Stimulated activated CD4-positive, alpha-beta T cell treated with anti-CD3 and anti-CD28 coated beads, Interleukin-1b, Interleukin-23, amount 100 ng/mL, for 24 hours (primary cell): ENCODE measurements around the gene NAPB.

Experiments used
- DNase-seq, 4 experiments: peaks; one replicate each; pipeline ENCODE4 v3.0.0-alpha.2; 2020; ENCODE audit warnings: low read depth in 4 of 4, low spot score in 1 of 4

NAPB gene

GRCh38 chr20:23438661-23439060 is 17.4 kb upstream of the NAPB start:
- DNase-seq = no peak

- DNase-seq = no peak
Measured at GRCh38 chr20:23437126-23437899, 16.0 kb upstream of the NAPB start.

- no peak for DNase-seq
Measured at GRCh38 chr20:23436681-23437080, 15.4 kb upstream of the NAPB start.

DNA sequence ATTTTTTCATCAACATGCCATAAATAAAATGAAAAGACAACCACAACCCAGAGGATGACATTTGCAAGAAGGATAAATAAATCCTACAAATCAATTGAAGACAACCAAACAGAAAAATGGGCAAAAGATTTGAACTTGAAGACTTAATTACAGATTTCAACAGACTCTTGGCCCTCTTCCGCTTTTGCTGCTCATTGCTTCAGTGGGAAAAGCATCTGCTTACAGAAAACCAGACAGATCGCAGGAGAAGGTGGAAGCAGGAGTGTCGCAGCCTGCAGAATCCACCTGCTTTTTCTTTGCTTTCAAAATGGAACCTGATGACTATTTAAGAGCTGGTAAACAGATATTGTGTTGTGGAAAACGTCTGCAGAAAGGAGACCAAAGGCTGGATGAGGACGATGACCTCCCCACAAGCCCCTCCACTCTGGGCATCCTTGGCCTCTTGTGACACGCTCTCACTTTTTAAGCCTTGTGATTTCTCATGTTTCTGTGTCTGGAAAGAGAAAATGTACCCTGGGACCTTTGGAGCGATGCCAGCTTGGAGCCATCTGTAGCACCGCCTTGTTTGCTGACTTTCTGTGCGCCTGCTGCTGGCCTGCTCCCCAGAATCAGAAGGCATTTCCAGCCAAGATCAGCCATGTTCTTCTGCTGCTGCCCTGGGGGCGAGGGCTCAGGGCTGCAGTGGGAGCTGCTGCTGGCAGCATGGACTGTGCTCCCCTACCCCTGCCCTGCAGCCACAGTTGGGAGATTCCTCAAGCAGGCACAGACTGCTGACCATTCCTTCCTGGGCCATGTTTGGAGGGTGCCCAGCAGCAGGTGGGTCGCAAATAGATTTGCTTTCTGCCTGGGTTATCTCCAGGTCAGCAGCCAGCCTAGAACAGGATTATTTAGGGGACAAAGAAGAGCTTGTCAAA is 14.6 kb upstream of the NAPB start:
- no peak for DNase-seq

DNA sequence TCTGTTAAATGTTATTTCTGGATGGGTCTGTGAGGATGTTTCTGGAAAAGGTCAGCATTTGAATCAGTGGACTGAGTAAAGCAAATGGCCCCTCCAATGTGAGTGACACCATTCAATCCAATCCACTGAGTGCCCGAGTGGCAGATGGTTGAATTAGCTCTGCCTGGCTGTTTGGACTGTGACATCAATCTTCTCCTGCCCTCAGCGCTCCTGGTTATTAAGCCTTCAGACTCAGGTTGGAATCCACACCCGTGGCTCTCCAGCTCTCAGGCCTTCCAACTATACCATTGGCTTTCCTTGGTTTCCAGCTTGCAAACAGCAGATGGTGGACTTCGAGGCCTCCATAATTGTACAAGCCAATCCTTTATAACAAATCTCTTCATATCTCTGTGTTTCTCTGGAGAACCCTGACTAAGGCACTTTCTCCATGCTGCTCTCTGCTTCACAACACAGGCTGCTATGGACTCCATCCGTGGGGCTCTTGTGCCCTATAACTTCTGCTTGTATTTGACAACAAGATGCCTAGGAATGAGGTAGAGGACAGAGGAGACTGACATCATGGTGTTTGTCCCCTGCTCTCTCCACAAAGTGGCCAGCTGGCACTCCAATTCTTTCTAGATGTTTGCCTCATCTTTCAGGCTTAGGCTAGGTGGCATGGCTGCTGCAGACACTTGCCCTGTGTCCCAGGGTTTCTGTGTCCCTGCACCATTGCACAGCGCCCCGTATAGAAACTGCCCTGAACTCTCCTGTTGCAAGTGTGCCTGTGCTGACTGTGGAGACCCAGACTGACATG is 13.4 kb upstream of the NAPB start:
- DNase-seq = no peak

- no peak for DNase-seq
Measured at GRCh38 chr20:23433628-23434027, 12.3 kb upstream of the NAPB start.

DNA sequence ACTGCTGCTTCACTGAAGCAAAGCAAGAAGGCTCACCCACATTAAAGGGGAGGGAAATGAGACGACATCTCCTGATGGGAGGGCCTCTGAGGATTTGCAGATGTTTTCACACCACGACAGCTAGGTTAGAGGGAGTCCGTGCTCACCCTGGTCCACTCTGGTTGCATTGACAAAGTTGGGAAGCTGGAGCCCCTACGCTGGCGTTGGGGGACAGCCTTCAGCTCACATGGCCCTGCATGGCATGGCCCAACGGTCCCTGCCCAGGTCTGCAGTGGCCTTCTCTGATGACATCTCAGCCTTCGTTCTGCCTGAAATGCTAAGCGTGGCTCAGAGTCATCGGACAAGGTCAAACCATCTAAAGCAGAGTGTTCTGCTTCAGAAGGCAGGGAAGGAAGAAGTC is 3.8 kb upstream of the NAPB start:
- no peak for DNase-seq

DNA sequence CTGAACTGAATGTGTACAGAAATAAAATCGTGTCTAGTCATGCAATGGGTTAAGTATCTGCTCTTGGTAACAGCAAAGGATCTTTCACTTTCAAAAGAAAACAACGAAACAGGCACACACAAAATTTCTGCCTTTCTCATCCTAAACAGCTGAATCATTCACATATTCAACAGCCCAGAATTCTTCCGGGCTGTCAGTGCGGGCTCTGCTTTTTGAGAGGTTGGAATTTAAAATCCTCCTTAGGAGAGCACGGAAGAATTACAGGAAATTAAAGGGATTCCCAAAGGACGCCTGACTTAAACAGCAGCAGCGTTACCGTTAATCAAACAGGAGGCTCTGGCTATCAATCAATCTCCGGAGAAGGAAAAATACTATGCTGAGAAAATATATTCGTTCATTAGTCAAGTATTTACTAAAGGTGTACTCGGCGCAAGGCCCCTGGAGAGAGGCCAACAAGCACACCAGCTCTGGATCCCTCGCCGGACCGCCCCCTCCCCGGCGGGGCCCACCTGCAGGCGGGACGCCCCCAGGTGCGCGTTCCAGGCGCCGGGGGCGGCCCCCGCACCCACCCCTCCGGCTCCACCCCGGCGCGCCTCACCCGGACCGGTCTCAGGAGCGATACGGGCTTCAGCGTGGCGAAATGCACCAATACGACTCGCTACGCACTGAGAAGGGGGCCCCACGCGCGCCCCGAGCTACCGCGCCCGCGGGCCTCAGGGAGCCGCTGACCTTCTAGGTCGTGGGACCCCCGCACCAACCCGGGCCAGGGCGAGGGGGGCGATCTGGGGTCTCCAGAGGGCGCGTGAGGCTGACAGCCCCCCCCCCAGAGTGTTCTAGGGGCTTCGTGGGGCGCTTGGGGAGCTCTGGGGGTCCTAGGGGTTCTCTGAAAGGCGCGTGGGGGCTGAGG is 1.0 kb downstream of the NAPB start:
- DNase-seq = peak in 3 of 4 experiments; percentile 25 to 42 (median 38)

GRCh38 chr20:23419657-23419994 is 1.7 kb downstream of the NAPB start:
- no peak for DNase-seq

DNA sequence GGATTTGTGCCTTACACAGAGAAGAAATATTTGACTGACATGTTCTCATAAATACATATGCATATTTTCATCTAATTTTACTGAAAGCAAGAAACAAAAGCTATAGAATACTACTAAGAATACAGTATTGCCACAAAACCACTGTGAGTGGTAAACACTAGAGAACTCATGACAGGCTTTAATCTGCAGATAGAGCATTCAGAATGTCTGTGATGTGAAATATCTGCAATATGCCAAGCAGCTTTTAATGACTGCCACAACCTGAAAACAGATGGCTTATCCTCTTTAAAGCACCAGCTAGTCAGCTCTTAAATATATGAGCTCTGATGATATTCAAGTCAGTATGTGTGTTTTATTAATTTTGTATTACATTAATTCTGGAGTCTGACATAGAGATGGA is 3.4 kb downstream of the NAPB start:
- no peak for DNase-seq

DNA sequence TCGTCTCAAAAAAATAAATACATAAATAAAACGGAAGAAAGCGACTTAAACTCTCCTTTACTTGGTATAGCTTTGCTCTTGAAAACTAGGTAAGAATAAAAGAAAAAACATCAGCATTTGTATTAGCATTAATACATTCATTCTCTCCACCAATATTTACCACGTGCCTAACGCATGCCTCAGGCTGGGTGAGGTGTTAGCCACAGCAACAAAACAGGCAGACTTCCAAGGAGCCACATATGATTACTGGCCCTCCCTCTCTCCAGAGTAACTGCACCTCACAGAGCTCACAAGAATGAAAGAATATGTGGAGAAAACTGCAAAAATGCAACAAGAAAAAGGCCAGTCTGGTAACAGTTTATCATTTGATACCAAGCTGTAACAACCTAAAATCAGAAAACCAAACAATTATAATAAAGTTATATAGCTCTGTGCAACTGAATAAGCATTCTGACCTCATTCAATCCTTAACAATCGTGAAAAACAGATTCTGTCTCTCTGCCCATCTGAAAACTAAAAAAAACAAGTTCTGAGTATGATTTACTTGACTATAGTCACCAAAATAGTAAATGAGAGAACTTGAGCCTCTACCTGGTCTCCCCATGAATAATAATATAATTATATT is 5.2 kb downstream of the NAPB start:
- DNase-seq = no peak

- DNase-seq = no peak
Measured at GRCh38 chr20:23415555-23415954, 5.7 kb downstream of the NAPB start.

GRCh38 chr20:23414526-23415188 is 6.6 kb downstream of the NAPB start:
- no peak for DNase-seq

GRCh38 chr20:23413862-23414422 is 7.3 kb downstream of the NAPB start:
- no peak for DNase-seq

DNA sequence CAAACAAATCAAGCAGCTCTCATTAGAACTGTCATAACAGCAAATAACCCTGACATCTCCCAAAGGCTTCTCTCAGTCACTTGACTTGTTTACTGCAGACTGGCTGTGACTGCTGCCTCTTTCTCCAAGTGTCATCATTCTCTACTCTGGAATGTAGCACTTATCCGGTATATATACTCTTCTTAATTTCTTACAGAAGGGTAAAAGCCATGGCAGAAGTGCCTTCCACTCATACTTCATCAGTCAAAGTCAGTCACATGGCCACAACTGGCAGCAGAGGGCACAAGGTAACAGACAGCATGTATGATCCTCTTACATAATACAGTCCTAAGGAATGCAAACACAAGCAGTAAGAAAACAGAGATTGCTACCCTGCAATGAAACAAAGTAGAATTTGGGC is 9.3 kb downstream of the NAPB start:
- DNase-seq = no peak

DNA sequence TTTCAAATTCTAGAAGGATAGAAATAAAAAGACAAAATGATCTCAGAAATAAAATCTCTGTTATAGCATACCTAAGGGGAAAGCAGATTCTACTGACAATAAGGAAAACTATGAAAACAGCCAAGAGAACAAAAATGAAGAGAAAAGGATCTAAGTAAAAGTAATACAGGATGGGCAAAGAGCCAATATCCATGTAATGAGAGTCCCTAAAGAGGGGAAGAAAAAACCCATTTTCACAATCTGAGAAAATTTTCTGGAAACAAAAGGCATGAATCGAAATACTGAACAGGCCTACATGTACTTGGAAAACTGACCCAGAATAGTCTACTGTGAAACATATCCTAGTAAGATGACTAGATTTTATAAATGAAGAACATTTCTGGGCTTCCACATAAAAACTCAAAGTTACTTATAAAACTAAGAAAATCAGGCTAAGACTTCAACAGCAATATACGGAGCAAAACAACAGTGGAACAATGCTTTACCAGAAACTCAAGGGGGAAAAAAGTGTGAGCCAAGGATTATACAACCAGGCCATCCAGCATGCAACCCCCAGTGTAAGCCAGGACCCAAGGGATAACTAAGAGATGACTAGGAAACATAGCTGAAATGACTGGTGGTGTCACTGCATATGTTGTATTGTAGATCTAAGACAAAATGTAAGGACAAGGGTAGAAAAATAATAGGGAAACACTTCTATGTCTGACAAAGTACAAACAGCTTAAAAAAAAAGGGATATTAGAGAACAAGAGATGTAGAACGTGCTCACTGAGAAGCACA is 10.2 kb downstream of the NAPB start:
- DNase-seq = no peak

GRCh38 chr20:23409800-23410199 is 11.5 kb downstream of the NAPB start:
- DNase-seq = no peak

DNA sequence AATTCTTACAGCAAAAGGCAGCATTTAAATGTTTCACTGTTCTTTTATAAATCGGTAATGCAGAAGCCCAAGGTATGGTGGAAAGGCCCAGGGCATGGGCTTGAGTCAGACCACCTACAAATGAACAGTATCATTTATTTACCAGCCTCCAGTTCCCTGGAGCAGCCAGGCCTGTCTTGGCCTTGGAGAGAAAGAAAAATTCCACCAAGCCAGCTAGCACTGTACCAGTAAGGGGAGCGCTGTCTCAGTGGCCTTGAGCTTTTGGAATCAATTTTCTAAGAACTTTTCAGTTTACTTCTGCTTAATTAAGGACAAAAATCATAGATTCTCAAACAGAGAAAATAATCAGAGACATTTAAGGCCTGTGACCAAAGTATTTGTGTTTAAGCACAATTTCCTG is 12.3 kb downstream of the NAPB start:
- DNase-seq = no peak
